ENCODE data around the gene TBXA2R. TPM values are rescaled to one million over a fixed set of nuclear protein-coding genes. Genes with fewer than 3 reads are reported as not detected.

The TBXA2R gene
- total RNA-seq, 1 donor from 2014 or later: 4.4 TPM

DNA sequence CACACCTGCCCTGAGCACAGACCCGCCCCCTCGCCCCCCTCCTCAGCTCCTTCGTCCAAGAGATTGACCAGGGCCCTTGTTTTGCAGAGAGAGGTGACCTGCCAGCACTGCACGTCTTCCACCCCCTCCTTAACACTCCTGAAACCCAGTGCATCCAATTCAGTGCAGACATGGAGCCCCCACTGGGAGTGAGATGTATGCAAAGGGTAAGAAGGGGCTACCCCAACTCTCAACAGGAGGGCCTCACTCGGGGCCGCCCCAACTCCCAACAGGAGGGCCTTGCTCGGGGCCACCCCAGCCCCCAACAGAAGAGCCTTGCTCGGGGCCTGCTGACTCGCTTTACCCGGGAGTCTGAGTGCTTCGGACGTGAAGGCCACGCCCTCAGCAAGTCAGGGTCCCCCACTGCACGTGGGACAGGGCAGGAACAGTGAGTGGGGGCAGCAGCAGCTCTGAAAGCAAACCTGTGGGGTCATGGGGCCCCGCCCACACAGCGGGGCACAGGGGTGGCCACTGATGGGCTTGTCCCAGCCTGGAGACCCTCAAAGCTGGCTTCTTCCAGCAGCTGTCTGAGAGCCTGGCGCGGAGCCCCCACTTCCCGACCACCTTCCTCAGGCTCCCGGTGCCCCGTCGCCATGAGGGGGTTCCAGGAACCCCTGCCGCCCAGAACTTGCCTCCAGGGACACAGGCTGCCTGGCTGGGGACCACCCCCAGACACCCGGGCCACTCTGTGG, 14.3 kb upstream of the TBXA2R start:
- ATAC-seq (no peak), DNase-seq (ENCODE audit: low spot score) (no peak)

DNA sequence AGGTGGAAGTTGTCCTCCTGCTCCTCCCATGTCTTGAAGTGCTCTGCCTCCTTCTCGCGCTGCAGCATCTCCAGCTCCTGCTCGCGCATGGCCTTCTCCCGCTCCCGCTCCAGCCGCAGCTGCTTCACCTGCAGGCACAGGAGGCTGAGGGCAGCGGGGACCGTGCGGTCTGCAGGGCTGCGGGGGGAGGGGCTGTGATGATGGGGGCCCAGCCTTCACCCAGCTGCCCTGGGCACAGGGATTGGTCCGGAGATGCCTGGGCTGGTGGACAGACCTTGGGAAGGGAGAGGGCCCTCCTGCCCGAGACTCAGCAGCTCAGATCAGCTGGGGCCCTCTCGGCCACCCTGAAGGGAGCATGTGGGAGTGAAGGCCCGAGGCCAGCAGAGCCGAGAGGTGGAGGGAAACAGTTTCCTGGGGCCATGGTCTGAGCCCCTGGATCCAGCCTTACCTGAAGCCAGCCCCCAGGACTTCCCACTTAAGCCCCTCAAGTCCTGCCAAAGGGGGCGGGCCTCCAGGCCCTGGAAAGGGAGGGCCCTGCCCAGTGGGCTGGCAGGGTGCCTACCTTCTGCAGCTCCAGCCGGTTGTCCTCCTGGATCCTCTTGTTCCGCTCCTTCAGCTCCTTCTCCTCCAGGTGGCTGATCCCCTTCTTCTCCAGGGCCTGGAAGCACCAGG, 13.6 kb upstream of the TBXA2R start:
- DNase-seq (ENCODE audit: low spot score): no peak
- no peak for ATAC-seq

DNA sequence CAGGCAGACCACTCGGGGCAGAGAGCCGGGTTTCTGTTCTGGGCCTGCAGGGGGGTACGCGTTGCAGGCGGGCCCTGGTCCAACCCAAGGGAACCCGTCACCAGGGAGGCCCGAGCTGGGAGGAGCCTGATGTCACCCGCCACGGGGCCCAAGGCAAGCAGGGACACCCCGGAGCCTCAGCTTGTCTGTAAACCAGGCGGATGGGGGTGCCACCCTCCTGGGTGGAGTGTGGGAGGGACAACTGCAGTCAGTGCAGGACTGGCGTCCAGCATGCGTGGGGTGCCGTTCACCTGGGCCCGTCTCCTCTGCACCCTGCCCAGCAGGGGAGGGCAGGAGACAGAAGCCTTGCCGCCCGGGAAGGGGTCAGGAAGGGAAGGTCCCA, 12.9 kb upstream of the TBXA2R start:
- DNase-seq (ENCODE audit: low spot score): no peak
- ATAC-seq: no peak

DNA sequence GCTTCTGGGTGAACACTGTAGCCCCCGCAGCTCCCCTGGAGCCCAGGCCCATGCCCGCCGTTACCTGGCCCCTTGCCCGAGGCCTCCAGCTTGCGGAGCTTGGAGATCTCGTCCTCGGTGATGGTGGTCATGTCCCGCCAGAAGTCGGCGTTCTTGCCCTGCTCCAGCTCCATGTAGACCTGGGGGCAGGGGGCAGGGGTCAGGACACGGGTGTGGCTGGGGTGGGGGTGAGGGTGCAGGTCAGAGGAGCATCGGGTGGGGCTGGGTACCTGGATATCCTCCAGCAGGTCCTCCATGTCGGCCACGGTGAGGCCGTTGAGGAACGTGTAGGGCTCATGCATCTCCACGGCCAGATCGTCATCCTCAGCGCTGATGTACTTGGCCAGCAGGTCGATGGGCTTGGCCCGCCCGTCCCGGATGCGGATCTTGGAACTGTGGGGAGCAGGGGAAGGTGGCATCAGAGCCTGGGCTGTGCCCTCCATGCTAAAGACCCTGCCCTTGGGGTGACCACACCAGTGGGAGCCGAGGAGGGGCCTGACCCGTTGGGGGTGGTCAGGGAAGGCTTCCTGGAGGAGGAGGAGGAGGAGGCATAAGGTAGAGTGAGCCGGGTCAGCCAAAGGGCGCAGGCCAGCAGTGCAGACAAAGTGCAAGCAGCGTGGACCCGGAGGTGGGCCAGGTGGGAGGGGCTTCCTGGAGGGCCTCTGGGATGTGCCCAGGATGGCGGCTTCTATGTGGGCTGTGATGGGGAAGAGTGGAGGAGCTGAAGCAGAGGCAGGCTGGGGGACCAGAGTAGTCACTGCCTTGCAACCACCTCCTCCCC, 12.3 kb upstream of the TBXA2R start:
- DNase-seq (ENCODE audit: low spot score): no peak
- ATAC-seq: no peak

DNA sequence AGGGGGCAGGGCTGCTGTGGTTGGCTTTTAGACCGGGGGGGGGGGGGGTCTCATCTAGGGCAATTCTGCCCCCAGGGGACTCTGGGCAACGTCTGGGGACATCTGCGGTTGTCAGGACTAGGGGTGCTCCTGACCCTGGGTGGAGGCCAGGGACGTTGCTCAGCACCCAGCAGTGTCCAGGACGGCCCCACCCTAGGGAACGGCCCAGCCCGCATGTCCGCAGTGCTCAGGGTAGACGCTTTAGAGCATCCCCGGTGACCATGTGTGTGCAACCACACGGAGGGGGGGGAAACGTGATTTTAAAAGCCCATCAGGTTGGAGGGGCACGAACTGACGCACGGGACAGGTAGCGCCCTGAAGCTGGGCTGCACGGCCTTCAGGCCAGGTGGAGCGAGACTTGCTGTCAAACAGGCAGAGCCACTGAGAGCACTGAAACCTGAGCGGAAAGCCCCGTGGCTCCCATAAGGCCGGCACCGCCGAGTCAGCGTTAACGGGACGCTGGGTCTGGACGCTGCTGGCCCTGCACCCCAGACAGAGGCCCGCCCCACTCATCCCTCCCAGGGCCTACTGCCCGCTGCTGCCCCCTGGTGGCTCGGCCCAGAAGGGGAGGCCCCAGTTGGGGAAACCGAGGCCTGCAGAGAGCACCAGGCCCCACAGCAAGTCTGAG, 11.6 kb upstream of the TBXA2R start:
- DNase-seq (ENCODE audit: low spot score) (peak; percentile 65), ATAC-seq (peak; percentile 77)

DNA sequence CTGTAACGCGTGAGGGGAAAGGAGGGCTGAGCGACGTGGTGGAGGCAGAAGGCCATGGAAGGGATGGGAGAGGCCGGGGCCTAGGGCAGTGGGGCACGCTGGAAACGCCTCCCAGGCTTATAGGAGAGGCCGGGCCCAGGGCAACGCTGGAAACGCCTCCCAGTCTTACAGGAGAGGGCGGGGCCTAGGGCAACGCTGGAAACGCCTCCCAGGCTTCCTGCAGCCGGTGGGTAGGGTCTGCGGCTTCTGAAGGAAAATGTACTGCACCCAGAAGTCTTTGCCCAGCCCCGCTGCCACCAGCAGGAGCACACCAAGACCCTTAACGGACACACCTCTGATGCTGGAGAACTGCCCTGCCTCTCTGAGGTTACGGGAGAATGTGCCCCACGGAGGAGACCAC, 10.8 kb upstream of the TBXA2R start:
- DNase-seq (ENCODE audit: low spot score) (no peak), ATAC-seq (peak; percentile 31)

DNA sequence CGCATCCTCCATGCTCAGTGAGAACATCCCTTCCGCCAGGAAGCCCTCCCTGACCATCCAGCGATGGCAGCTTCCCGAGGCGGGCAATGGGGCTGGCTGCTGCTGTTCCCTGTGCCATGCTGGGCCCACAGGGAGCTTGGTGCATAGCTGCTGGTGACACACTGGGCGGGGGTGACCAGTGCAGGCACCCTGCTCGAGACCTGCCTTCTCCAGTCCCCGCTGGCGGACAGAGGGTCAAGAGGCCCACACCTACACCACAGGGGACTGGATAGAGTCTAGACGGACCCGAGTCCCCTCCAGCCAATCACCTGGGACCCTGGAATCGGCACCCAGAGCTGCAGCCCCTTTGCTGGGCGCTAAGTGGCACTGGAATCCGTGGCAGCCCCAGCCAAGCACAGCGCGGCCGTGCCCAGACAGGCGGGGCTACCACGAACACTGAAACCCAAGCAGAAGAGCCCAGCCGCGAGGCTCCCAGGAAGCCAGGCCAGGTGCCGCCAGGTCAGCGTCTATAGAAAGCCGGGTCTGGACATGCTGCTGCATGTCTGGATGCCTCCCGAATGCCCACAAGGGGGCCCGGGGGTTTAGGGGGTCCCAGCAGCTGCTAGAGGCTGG, 9.0 kb upstream of the TBXA2R start:
- ATAC-seq (no peak), DNase-seq (ENCODE audit: low spot score) (no peak)

DNA sequence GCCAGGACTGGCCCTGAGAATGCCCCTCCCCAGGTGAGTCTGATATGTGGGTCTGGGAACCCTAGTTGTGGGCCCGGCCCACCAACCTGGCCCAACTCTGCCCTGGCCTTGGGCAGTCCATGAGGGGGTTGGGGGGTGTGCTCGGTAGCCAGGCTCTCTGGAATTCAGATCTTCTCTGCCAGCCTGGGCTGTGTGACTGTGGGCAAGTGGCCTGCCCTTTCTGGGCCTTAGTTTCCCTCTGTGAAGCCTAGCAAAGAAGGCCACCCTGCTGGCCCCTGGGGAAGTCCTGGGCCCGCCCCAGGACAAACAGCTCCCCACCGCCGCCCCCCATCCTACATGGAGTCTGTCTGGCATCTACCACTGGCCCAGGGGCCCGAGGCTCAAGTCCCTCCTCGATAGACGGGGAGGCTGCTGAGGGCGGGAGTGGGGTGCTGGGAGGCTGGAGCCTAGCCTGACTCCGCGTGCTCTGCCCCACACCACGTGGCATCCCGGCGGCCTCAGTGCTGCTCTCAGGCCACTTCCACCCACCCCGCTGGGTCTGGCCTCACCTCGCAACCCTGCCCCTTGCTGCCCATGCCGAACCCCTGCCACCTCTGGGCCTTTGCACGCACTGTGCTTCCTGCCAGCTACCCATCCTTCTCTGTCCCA, 8.3 kb upstream of the TBXA2R start:
- DNase-seq (ENCODE audit: low spot score) (no peak), ATAC-seq (no peak)

DNA sequence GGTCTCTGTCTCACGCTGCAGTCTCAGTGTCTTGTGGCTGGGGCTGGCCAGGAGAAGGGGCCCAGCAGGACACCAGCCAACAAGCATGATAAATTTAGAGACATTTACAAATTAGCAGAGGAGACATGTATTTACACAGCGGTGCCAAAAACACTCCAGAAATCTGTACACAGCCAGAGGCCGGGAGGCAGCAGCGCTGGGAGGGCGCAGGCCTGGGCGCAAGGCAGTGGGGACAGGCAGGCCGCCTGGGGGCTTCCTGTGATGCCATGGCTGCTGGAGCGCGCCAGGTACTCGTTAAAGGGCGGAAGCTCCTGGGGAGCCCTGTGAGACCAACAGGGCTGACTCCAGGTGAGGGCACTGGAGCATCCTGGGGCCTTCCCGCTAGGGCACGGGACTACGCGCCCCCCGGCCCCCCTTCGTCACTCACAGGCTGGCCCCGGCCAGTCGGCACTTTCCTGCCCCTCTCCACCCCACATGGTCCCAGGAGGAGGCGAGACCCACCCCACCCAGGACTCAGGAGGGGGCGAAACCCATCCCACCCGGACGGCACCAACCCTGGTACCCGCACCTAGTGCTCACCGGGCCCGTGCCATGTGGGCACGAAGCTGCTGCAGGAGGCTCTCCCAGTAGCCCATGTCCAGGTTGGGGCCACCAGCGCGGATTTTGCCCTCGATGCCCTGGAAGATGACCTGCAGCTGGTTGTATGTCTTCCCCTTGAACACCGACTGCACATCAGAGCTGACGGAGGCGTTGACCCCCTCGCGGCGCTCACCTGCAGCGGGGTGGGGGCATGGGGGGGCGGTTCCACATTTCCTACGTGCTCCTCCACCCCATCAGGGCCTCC, 7.4 kb upstream of the TBXA2R start:
- ATAC-seq: no peak
- DNase-seq (ENCODE audit: low spot score): no peak

DNA sequence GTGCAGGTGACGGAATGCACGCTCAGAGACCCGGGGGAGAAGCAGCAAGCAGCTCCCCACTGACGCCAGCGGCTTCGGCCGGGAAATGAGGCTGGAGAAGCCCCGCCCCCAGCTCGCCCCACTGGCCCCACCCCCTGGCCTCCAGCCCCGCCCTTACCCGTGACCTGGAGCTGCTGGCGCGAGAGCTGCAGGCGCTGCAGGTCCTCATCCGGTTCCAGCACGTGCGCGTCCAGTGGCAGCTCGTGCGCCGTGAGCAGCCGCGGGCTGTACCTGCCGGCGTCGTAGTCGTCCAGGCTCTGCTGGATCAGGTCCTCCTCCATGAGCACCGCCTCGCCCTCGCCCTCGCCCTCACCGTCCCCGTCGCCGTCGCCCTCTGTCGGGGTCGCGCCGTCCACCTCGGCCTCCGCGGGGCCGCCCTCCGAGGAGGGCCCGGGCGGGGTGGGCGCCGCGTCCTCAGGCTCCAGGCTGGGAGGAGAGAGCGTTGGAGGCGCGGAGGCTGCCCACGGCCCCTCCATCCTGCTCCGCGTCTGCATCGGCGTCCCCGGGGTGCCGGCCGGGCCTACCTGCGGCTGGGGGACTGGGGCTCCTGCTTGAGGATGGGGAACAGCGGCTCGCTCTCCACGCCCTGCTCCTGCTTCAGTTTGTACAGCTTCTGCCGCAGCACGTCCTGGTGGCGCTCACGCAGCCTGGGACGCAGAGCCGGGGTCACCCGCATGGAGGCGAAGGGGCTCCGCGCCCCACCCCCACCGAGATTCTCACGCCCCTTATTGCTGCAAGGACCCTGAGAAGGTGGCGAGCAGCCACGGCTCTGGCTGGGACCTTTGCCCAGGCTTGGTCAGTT, 6.4 kb upstream of the TBXA2R start:
- ATAC-seq (peak; percentile 23), DNase-seq (ENCODE audit: low spot score) (no peak)

DNA sequence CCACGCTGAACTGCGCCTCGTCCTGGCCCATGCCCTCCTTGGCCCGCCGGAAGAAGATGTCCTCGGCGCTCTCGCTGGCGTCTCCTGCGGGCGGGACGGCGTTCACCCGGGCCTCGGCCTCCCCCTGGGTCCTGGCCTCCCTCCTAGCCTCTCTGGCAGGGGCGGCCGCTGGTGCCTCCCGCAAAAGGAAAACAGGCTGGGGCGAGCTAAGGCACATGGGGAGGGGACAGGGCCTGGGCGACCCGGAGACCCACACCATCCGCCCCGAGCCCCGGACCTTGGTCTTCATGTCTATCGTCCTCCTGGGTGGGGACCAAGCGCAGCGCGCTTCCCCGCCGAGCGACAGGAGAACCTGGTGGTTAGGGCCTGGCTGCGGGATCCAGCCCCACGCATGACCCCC, 5.7 kb upstream of the TBXA2R start:
- ATAC-seq: no peak
- no peak for DNase-seq (ENCODE audit: low spot score)

DNA sequence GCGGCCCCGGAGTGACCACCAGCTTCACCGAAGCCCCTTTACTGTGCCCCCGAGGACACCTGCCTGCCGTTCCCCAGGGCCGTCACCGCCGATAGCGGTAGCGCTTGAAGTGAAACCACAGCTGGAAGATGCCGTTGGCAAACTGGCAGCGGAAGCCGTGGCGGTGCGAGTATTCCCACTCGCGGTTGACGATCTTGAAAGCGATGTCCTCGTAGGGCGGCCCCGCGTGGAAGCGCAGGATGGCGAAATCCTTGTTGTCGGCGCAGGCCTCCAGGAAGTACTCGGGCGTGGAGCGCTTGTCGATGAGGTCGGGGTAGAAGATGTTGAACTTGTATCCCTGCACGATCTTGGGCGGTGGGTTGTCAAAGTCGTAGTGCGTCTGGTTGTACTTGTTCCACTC, 5.2 kb upstream of the TBXA2R start:
- DNase-seq (ENCODE audit: low spot score) (no peak), ATAC-seq (no peak)

DNA sequence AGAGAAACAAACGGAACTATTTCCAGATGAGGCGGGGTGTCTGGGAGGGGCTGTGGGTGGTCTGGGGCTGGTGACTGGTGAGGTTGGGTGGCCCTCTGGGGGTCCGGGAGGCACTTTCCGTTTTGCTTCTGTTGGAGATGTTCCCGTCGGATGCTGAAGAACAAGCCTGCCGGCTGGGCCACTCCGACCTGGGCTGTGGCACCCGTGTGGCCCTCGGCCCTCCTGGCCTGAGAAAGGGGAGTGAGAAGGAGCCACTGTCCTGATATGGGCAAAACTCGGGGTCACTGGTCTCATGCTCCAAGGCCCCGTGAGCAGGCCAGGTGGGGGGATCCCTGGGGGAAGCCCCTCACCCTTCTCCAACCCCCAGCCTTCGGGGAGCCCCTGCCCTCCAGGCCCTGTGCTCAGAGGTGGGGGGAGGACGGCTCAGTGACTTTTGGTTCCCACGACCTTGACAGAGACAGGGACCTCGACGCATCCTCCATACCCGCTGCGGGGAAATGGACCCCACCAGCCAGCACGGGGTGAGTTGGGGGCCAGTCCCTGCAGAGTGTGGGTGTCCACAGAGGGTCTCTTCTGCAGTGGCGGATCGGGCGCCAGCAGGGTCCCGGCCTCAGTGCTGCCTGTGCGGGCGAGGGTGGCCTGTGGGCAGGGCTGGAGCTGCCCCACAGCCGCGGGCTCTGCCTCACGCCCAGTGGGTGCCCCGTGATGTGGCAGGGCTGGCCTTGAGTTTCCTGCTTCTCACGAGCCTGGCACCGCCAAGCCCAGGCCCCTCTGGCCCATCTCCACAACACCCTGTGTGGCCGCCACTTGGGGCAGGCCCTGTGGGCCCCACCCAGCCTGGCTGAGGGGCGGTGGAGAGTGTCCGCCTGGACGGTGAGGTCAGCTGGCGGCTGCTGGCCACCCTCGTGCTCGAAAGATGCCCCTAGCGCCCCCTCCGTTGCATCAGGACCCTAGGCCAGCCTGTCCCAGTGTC, 4.4 kb upstream of the TBXA2R start:
- DNase-seq (ENCODE audit: low spot score) (no peak), ATAC-seq (no peak)

DNA sequence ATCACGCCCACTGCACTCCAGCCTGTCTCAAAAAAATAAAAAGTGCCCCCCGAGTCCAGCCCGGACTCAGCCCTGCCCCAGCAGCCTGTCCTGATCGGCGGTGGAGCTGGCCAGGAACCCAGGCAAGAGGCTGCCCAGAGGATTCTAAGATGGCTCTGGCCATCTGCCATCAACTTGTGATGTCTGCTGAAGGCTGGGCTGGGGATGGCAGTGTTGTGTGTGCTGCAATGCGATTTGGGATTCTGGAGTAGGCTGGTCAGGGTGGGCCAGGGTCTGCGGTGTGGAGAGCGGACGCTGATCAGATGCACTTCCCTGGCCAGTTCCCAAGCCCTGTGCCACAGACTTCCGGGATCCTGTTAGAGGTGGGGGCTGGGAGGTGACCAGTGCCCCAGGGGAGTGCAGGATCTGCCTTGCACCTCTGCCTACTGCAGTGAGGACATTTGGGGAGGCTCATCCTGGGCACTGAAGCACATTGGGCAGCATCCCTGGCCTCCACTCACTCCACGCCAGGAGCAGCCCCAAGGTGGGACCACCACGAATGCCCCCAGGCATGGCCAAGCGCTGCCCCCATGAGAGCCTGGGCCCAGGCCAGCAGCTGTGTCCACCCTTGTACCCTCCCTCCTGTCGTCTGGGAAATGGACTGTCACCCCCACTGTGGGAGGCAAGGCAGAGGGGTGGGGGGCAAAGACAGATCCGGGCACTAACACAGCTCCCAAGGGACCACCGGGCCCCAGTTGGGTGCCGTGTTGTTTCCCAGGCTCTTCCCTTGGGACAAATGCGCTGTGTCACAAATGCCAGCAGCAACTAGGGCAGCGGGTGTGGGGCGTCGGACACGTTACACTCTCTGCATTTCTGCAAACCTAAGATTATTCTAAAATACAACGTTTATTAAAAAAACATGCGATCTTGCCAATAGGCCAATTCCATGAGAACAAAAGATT, 3.4 kb upstream of the TBXA2R start:
- ATAC-seq (no peak), DNase-seq (ENCODE audit: low spot score) (no peak)

DNA sequence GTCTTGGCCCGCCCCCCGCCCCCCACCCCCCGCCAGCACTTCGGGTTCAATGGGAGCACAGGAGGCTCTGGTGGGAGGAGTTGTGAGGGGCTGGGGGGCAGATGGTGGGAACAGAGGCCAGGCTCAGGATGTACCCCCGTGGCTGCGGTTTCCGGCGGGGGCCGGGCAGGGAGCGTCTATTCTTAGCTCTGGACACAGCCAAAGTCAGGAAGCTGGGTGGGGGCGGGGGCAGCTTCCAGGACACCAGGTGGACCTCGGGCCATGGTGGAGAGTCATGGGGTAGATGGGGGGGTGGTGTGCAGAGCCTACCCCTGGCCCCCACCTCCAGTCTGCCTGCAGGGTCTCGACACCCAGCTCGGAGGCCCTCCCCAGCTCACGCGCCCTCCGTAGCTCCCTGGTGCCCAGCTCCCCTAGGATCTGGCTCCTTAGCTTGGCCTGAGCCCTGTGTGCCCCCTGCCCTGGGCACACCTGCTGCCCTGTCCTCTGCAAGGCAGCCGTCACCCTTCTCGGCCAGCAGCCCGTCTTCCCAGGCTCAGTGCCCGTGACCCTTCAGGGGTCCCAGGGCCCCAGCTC, 2.2 kb upstream of the TBXA2R start:
- DNase-seq (ENCODE audit: low spot score) (no peak), ATAC-seq (no peak)

DNA sequence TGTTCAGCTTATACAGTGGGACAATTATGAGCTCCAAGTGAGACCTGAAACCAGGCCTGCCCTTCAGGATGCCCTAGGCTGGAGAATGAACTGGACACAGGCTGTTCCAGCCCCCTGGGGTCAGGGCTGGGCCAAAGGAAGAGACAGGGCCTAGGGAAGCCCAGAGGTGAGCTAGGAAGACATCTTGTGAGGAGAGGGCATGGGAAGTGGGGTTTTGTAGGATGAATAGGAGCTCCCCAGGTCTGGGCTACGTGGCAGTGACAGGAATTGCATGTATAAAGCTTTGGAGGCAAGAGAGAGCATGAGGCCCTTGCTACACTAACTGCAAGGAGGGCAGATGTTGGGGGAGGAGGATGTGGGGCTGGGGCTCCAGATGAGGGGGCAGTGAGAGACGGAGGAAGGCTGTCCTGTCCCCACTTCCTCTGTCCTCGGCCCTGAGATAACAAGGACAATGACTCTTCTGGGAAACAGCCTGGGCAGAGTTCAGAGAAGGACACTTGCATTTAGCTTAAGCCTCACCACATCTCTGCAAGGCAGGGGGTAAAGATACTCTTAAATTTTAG, 1.5 kb upstream of the TBXA2R start:
- ATAC-seq: no peak
- DNase-seq (ENCODE audit: low spot score): no peak

Data from left lobe of liver (tissue), 2 donors.